Neural progenitor cell (in vitro differentiated cells): ENCODE results near the gene PMCH.

Source experiments
- EZH2phosphoT487 ChIP-seq: fragments of 200-600 bp; sonication (generic); IDR thresholded peaks from 2 replicates; pipeline ENCODE4 v1.6.1; 2017; ENCODE audit warnings: antibody characterized with exemption
- TF ChIP-seq, protein P1 (sequence below): fragments of 200-600 bp; sonication (generic); IDR thresholded peaks from 2 replicates; pipeline ENCODE4 v1.5.1; 2017; ENCODE audit warnings: antibody characterized with exemption, mild to moderate bottlenecking

DNA sequence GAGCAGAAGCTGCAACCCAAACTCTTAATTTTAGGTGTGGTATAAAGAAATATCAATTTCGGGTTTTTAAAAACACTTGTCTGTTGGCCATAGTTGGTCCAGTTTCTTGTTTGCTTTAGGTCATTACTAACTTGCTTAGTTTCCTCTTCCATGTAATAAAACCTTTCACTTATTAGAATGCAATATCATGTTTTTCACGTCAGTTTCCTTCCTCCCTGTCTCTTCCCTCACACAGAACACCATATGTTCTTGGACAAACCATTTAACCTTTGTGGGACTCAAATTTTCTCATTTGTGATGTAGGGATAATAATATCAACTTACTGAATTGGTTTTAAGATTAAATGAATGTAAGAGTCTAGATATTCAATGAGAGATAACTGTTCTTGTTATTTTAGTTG is 22.9 kb downstream of the PMCH start:
- TF ChIP-seq, protein P1, sequence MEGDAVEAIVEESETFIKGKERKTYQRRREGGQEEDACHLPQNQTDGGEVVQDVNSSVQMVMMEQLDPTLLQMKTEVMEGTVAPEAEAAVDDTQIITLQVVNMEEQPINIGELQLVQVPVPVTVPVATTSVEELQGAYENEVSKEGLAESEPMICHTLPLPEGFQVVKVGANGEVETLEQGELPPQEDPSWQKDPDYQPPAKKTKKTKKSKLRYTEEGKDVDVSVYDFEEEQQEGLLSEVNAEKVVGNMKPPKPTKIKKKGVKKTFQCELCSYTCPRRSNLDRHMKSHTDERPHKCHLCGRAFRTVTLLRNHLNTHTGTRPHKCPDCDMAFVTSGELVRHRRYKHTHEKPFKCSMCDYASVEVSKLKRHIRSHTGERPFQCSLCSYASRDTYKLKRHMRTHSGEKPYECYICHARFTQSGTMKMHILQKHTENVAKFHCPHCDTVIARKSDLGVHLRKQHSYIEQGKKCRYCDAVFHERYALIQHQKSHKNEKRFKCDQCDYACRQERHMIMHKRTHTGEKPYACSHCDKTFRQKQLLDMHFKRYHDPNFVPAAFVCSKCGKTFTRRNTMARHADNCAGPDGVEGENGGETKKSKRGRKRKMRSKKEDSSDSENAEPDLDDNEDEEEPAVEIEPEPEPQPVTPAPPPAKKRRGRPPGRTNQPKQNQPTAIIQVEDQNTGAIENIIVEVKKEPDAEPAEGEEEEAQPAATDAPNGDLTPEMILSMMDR: no peak
- no peak for TF ChIP-seq EZH2phosphoT487
